ENCODE data around the gene HFM1. TPM values are rescaled to one million over a fixed set of nuclear protein-coding genes. Genes with fewer than 3 reads are reported as not detected.
"Not testable (repeated sequence)": the region's sequence is repeated elsewhere in the genome, so short reads cannot be mapped to it uniquely, and the experiment has no call there.

Gene HFM1
- total RNA-seq, 1 experiment from 2014 or later, result 3.3 TPM

GRCh38 chr1:91314643-91315042 is 90.0 kb downstream of the HFM1 start:
- no peak for DNase-seq
- Histone ChIP-seq H3K4me3 (ENCODE audit: insufficient read depth, low read depth, low read length) (no peak overlapping the region), H3K27me3 (ENCODE audit: control insufficient read depth, insufficient read depth, low read length) (no peaks in the 10 kb centered on the region), H3K36me3 (replicated peaks; ENCODE audit: control insufficient read depth, insufficient read depth, low read length) (no peaks in the 10 kb centered on the region)

GRCh38 chr1:91311672-91312071 is 93.0 kb downstream of the HFM1 start:
- no peak for DNase-seq
- H3K4me3 ChIP-seq (ENCODE audit: insufficient read depth, low read depth, low read length), result no peak overlapping the region
- H3K27me3 ChIP-seq (ENCODE audit: control insufficient read depth, insufficient read depth, low read length), result no peaks in the 10 kb centered on the region
- H3K36me3 ChIP-seq (replicated peaks; ENCODE audit: control insufficient read depth, insufficient read depth, low read length), result no peaks in the 10 kb centered on the region

GRCh38 chr1:91308544-91308943 is 96.1 kb downstream of the HFM1 start:
- H3K36me3 ChIP-seq (replicated peaks; ENCODE audit: control insufficient read depth, insufficient read depth, low read length), result no peaks in the 10 kb centered on the region
- no peak overlapping the region for H3K4me3 ChIP-seq (ENCODE audit: insufficient read depth, low read depth, low read length)
- DNase-seq, result no peak
- no peaks in the 10 kb centered on the region for H3K27me3 ChIP-seq (ENCODE audit: control insufficient read depth, insufficient read depth, low read length)

- DNase-seq, result no peak
- Histone ChIP-seq H3K27me3 (ENCODE audit: control insufficient read depth, insufficient read depth, low read length) (no peaks in the 10 kb centered on the region), H3K4me3 (ENCODE audit: insufficient read depth, low read depth, low read length) (no peak overlapping the region), H3K36me3 (replicated peaks; ENCODE audit: control insufficient read depth, insufficient read depth, low read length) (no peaks in the 10 kb centered on the region)
Observed at GRCh38 chr1:91307784-91308409, 96.7 kb downstream of the HFM1 start.

- Histone ChIP-seq H3K4me3 (ENCODE audit: insufficient read depth, low read depth, low read length) (no peak overlapping the region), H3K36me3 (replicated peaks; ENCODE audit: control insufficient read depth, insufficient read depth, low read length) (no peaks in the 10 kb centered on the region), H3K27me3 (ENCODE audit: control insufficient read depth, insufficient read depth, low read length) (no peaks in the 10 kb centered on the region)
- DNase-seq, result no peak
Observed at GRCh38 chr1:91303165-91303564, 101.5 kb downstream of the HFM1 start.

GRCh38 chr1:91288843-91289553 is 115.6 kb downstream of the HFM1 start:
- H3K4me3 ChIP-seq (ENCODE audit: insufficient read depth, low read depth, low read length); DNase-seq; H3K27me3 ChIP-seq (ENCODE audit: control insufficient read depth, insufficient read depth, low read length); H3K36me3 ChIP-seq (replicated peaks; ENCODE audit: control insufficient read depth, insufficient read depth, low read length): not testable (repeated sequence)

GRCh38 chr1:91286962-91287317 is 117.7 kb downstream of the HFM1 start:
- not testable (repeated sequence) for DNase-seq

GRCh38 chr1:91286259-91286961 is 118.2 kb downstream of the HFM1 start:
- H3K36me3 ChIP-seq (replicated peaks; ENCODE audit: control insufficient read depth, insufficient read depth, low read length); H3K27me3 ChIP-seq (ENCODE audit: control insufficient read depth, insufficient read depth, low read length): not testable (repeated sequence)
- H3K4me3 ChIP-seq (ENCODE audit: insufficient read depth, low read depth, low read length), result peak overlapping the region; percentile 31; the same call in 1 of the 2 replicates

More at GRCh38 chr1:91286962-91287317, 117.7 kb downstream of the HFM1 start:
- not testable (repeated sequence) for H3K36me3 ChIP-seq (replicated peaks; ENCODE audit: control insufficient read depth, insufficient read depth, low read length); H3K27me3 ChIP-seq (ENCODE audit: control insufficient read depth, insufficient read depth, low read length)
- H3K4me3 ChIP-seq (ENCODE audit: insufficient read depth, low read depth, low read length), result peak overlapping the region; percentile 31; the same call in 1 of the 2 replicates

GRCh38 chr1:91283421-91283726 is 121.3 kb downstream of the HFM1 start:
- no peak overlapping the region for H3K4me3 ChIP-seq (ENCODE audit: insufficient read depth, low read depth, low read length)
- no peak for DNase-seq
- no peaks in the 10 kb centered on the region for H3K27me3 ChIP-seq (ENCODE audit: control insufficient read depth, insufficient read depth, low read length)
- H3K36me3 ChIP-seq (replicated peaks; ENCODE audit: control insufficient read depth, insufficient read depth, low read length), result no peaks in the 10 kb centered on the region

More at GRCh38 chr1:91286259-91286961, 118.2 kb downstream of the HFM1 start:
- DNase-seq, result not testable (repeated sequence)

- H3K36me3 ChIP-seq (replicated peaks; ENCODE audit: control insufficient read depth, insufficient read depth, low read length), result no peaks in the 10 kb centered on the region
- H3K27me3 ChIP-seq (ENCODE audit: control insufficient read depth, insufficient read depth, low read length), result no peaks in the 10 kb centered on the region
- DNase-seq, result peak; percentile 48
- no peak overlapping the region for H3K4me3 ChIP-seq (ENCODE audit: insufficient read depth, low read depth, low read length)
Observed at GRCh38 chr1:91282695-91283420, 121.8 kb downstream of the HFM1 start.

GRCh38 chr1:91281782-91282181 is 122.9 kb downstream of the HFM1 start:
- H3K4me3 ChIP-seq (ENCODE audit: insufficient read depth, low read depth, low read length), result no peak overlapping the region
- no peak for DNase-seq
- H3K27me3 ChIP-seq (ENCODE audit: control insufficient read depth, insufficient read depth, low read length), result no peaks in the 10 kb centered on the region
- H3K36me3 ChIP-seq (replicated peaks; ENCODE audit: control insufficient read depth, insufficient read depth, low read length), result no peaks in the 10 kb centered on the region

- Histone ChIP-seq H3K4me3 (ENCODE audit: insufficient read depth, low read depth, low read length) (no peak overlapping the region), H3K27me3 (ENCODE audit: control insufficient read depth, insufficient read depth, low read length) (no peaks in the 10 kb centered on the region), H3K36me3 (replicated peaks; ENCODE audit: control insufficient read depth, insufficient read depth, low read length) (no peaks in the 10 kb centered on the region)
- no peak for DNase-seq
Observed at GRCh38 chr1:91278754-91279153, 125.9 kb downstream of the HFM1 start.

GRCh38 chr1:91273875-91274274 is 130.8 kb downstream of the HFM1 start:
- Histone ChIP-seq H3K36me3 (replicated peaks; ENCODE audit: control insufficient read depth, insufficient read depth, low read length) (no peaks in the 10 kb centered on the region), H3K27me3 (ENCODE audit: control insufficient read depth, insufficient read depth, low read length) (no peaks in the 10 kb centered on the region), H3K4me3 (ENCODE audit: insufficient read depth, low read depth, low read length) (no peak overlapping the region)
- DNase-seq, result no peak

GRCh38 chr1:91261655-91262054 is 143.0 kb downstream of the HFM1 start:
- no peak for DNase-seq
- no peak overlapping the region for H3K4me3 ChIP-seq (ENCODE audit: insufficient read depth, low read depth, low read length)
- no peaks in the 10 kb centered on the region for H3K36me3 ChIP-seq (replicated peaks; ENCODE audit: control insufficient read depth, insufficient read depth, low read length)
- H3K27me3 ChIP-seq (ENCODE audit: control insufficient read depth, insufficient read depth, low read length), result no peaks in the 10 kb centered on the region
